OCI-LY3 (cell line): Measurements from ENCODE around the gene PLA2G4D.

Source experiments
- H2AFZ ChIP-seq: fragments of 200-600, 300-600 bp; shearing (Covaris generic); 2 replicates; pipeline ENCODE4 v1.6.0; 2014; ENCODE audit warnings: antibody characterized with exemption, low read depth, low read length
- H3K27ac ChIP-seq: fragments of 200-600, 300-600 bp; sonication (generic); 2 replicates; pipeline ENCODE4 v1.5.1; 2014; ENCODE audit warnings: mild to moderate bottlenecking, low read length, moderate library complexity, mixed read lengths
- H3K27me3 ChIP-seq: fragments of 200-600, 300-600 bp; sonication (generic); 2 replicates; pipeline ENCODE4 v1.6.1; 2014; ENCODE audit warnings: low read depth, low read length, mixed read lengths
- H3K36me3 ChIP-seq: fragments of 200-600, 300-600 bp; sonication (generic); replicated peaks from 2 replicates; pipeline ENCODE3; 2014; ENCODE audit warnings: low read depth, low read length, mixed read lengths
- H3K4me1 ChIP-seq: fragments of 300-600, 200-600 bp; sonication (generic); 2 replicates; pipeline ENCODE4 v1.6.1; 2014; ENCODE audit warnings: low read length, mixed read lengths
- H3K4me2 ChIP-seq: fragments of 200-600, 300-600 bp; sonication (generic); 2 replicates; pipeline ENCODE4 v1.6.1; 2014; ENCODE audit warnings: low read length, mixed read lengths
- H3K4me3 ChIP-seq: fragments of 300-600, 200-600 bp; sonication (generic); 2 replicates; pipeline ENCODE4 v1.5.1; 2014; ENCODE audit warnings: antibody characterized with exemption, mild to moderate bottlenecking, low read length, moderate library complexity
- H3K79me2 ChIP-seq: fragments of 300-600, 200-600 bp; shearing (Covaris generic); 2 replicates; pipeline ENCODE4 v1.6.1; 2014; ENCODE audit warnings: mild to moderate bottlenecking, low read length, mixed read lengths
- H3K9ac ChIP-seq: fragments of 300-600, 200-600 bp; shearing (Covaris generic); 2 replicates; pipeline ENCODE4 v1.6.0; 2014; ENCODE audit warnings: mild to moderate bottlenecking, low read length, moderate library complexity
- H3K9me3 ChIP-seq: fragments of 200-600, 300-600 bp; shearing (Covaris generic); 2 replicates; pipeline ENCODE4 v1.6.1; 2014; ENCODE audit warnings: low read length, mixed read lengths; ENCODE audit not compliant: insufficient read depth
- H4K20me1 ChIP-seq: fragments of 200-600, 300-600 bp; sonication (generic); 2 replicates; pipeline ENCODE4 v1.6.1; 2016; ENCODE audit warnings: low read length, mixed read lengths; ENCODE audit not compliant: insufficient read depth
- CTCF ChIP-seq: fragments of 200-600, 300-600 bp; sonication (generic); IDR thresholded peaks from 2 replicates; pipeline ENCODE4 v1.5.1; 2014; ENCODE audit warnings: antibody characterized with exemption, low read length, low read depth
- EZH2phosphoT487 ChIP-seq: fragments of 200-600 bp; shearing (Covaris generic); IDR thresholded peaks from 2 replicates; pipeline ENCODE4 v1.6.1; 2018; ENCODE audit warnings: antibody characterized with exemption, mixed run types, low read depth

PLA2G4D gene

GRCh38 chr15:42085721-42086120, 8.6 kb downstream of the PLA2G4D start:
- Histone ChIP-seq H2AFZ (no peak overlapping the region), H3K4me3 (no peak overlapping the region), H3K9me3 (no peaks in the 10 kb centered on the region), H3K9ac (no peak overlapping the region), H3K36me3 (no peaks in the 10 kb centered on the region), H3K4me1 (peaks cover 5% of the 10 kb centered on the region; the same call in 1 of the 2 replicates), H3K79me2 (no peaks in the 10 kb centered on the region), H3K4me2 (no peak overlapping the region), H3K27me3 (peaks cover 9% of the 10 kb centered on the region; the same call in 1 of the 2 replicates), H3K27ac (no peak overlapping the region), H4K20me1 (no peaks in the 10 kb centered on the region)
- TF ChIP-seq CTCF (no peak), EZH2phosphoT487 (no peak)

GRCh38 chr15:42085236-42085605, 9.1 kb downstream of the PLA2G4D start:
- Histone ChIP-seq H3K4me2 (no peak overlapping the region), H3K4me1 (peaks cover 5% of the 10 kb centered on the region; the same call in 1 of the 2 replicates), H3K36me3 (no peaks in the 10 kb centered on the region), H3K4me3 (no peak overlapping the region), H3K79me2 (no peaks in the 10 kb centered on the region), H3K9ac (no peak overlapping the region), H2AFZ (no peak overlapping the region), H3K9me3 (no peaks in the 10 kb centered on the region), H3K27ac (no peak overlapping the region), H4K20me1 (no peaks in the 10 kb centered on the region), H3K27me3 (peaks cover 8% of the 10 kb centered on the region; the same call in 1 of the 2 replicates)
- TF ChIP-seq EZH2phosphoT487 (no peak), CTCF (no peak)

GRCh38 chr15:42084465-42085235, 9.7 kb downstream of the PLA2G4D start:
- Histone ChIP-seq H3K4me1 (peaks cover 5% of the 10 kb centered on the region; the same call in 1 of the 2 replicates), H3K9me3 (no peaks in the 10 kb centered on the region), H2AFZ (peak overlapping the region; percentile 55; the same call in 1 of the 2 replicates), H3K79me2 (no peaks in the 10 kb centered on the region), H3K36me3 (no peaks in the 10 kb centered on the region), H3K27me3 (peaks cover 4% of the 10 kb centered on the region; the same call in 1 of the 2 replicates), H3K4me3 (no peak overlapping the region), H3K27ac (no peak overlapping the region), H3K4me2 (peak overlapping the region; percentile 56), H4K20me1 (no peaks in the 10 kb centered on the region), H3K9ac (no peak overlapping the region)
- TF ChIP-seq CTCF (peak; percentile 82), EZH2phosphoT487 (no peak)

- TF ChIP-seq CTCF: no peak
- TF ChIP-seq EZH2phosphoT487: no peak
- Histone ChIP-seq H3K79me2 (no peaks in the 10 kb centered on the region), H3K4me2 (peak overlapping the region; percentile 56; the same call in 1 of the 2 replicates), H3K36me3 (no peaks in the 10 kb centered on the region), H4K20me1 (no peaks in the 10 kb centered on the region), H3K4me3 (no peak overlapping the region), H3K9ac (no peak overlapping the region), H3K4me1 (peaks cover 5% of the 10 kb centered on the region; the same call in 1 of the 2 replicates), H2AFZ (no peak overlapping the region), H3K27ac (no peak overlapping the region), H3K27me3 (peaks cover 2% of the 10 kb centered on the region; the same call in 1 of the 2 replicates), H3K9me3 (no peaks in the 10 kb centered on the region)
Measured at GRCh38 chr15:42083916-42084315, 10.4 kb downstream of the PLA2G4D start.
